Measurements from ENCODE around the gene RHOF. TPM values are rescaled to one million over a fixed set of nuclear protein-coding genes. Genes with fewer than 3 reads are reported as not detected.

RHOF gene
- total and polyA plus RNA-seq, 2 of the 8 experiments (the other 6 are each of a cell fraction or from before 2014, with no cell fraction given): 23.8 to 31.9 TPM

GRCh38 chr12:121809712-121810116 lies 16.2 kb upstream of the RHOF start (continued):
- no peak for TF ChIP-seq SUZ12 (IDR thresholded peaks at IDR 0.05; ENCODE audit: low read length)
- TF ChIP-seq ATF2 (IDR thresholded peaks at IDR 0.05; ENCODE audit: low read length): no peak
- TF ChIP-seq CEBPB (IDR thresholded peaks at IDR 0.05; ENCODE audit: low read depth, low read length): no peak
